ENCODE data around the gene MAST4.

The MAST4 gene

DNA sequence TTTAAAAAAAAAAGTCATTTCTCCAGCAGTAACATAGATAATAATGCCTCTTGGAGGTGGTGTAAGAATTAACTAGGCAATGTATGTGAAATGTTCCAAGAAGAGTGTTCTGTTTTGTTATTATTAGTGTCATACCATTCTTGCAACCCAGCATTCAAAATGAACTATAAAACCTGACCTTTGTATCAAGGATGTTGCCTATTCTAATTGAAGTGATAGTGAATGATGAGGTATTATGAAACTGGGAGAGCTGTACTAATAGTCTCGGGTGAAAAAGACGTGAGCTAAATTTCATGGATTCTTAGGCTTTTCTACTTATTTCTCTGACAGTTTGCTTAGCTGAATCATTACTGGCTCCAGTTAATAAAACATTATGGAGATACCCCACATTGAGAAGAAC, 375.8 kb downstream of the MAST4 start:
- no peak for DNase-seq

DNA sequence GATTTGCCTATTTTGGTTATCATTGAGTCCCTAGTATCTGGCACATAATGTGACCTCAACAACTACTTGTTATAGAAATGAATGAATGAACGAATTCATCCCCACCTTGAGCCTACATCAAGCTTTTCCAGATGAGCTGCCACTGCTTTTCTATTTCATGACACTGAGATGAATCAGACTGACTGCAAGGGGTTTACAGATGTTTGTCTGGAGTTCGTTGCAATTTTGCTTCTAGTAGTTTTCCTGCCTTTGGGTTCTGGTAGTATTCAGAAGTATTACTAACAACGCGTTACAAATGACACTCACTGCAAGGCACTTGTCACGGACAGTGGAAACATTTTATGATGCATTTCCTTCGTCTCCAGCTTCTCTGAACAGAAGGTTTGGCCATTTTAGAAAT, 378.1 kb downstream of the MAST4 start:
- DNase-seq: no peak

DNA sequence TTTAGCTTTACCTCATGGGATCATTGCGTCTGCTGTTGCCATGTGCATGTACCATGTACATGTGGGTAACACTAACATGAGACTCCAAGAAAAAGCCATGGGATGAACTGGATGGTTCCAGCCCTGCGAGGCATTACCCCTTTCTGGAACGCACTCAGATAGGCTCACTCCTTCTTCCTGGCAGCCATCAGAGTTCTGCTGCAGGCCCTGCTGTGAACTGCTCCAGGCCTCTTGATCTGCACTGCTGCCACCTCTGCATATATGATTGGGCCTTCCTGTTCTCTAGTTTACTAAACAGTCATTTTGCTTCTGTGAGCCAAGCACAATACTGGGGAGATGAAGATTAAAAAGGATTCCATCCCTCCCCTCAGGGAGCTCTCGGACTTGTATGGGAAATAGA, 379.9 kb downstream of the MAST4 start:
- no peak for DNase-seq

DNA sequence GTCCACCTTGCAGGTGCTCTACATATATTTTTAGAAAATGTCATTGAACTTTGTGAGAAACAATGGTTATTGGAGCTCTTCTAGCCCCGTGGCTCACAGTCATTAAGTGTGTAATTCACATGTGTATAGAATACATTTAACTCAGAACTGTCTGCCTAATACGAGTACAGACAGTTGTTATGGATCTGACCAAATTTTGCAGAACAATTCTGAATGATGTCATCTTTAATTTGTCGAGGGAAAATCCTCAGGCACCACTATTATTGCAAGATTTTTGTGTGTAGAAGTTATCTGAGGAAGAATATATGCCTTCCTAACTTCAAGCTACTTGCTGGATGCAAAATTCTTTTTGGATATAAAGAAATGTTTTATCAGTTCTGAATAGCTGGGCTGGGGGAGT, 383.5 kb downstream of the MAST4 start:
- DNase-seq: no peak

DNA sequence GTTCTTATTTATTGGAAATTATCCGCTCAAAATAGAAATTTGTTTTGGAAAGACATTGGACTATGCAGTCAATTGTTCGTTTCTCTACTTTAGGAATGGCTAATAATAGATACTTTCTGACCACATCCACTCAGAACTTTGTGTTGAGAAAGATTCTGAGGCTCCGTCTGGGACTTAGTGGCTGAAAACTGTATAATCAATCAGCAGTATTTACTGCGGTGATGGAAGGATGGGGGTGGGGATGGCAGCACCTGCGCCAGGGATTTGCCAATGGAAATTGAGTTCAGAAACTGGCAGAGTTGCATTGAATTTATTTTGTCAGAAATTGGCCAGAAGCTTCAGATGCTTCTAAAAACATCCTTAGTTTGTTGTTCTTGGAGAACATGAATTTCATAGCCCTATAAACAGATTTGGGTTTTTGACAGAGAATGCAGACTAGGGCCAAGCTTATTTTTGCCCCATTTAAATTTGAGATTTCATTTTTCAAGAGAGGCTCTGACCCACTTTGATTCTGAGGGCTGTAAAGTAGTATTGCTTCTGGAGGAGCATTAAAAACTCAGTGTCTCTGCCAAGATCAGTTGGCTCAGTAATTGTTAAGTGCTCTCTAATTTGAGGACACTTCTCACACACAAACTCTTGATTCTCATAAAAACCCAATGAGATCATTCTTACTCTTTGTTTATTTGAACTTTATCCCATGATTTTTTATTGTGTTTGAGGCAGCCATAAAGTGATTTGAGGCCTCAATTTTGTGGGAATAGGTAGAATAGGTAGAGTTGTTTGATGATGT, 385.3 kb downstream of the MAST4 start:
- DNase-seq: no peak

DNA sequence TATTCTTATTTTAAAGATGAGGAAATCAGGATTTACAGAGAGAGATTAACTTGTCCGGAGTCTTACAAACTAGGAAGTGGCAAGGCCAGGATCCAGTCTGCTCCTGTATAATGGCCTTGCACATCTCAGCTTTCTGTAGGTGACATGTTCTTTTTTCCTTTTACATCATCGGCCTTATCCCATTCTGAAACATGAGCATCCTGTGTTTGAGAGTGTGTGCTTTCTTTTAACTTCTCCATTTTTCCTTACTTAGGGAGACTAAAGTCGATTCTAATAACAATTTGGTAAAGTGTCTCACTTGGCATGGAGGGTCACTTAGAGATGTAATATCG, 385.8 kb downstream of the MAST4 start:
- no peak for DNase-seq

DNA sequence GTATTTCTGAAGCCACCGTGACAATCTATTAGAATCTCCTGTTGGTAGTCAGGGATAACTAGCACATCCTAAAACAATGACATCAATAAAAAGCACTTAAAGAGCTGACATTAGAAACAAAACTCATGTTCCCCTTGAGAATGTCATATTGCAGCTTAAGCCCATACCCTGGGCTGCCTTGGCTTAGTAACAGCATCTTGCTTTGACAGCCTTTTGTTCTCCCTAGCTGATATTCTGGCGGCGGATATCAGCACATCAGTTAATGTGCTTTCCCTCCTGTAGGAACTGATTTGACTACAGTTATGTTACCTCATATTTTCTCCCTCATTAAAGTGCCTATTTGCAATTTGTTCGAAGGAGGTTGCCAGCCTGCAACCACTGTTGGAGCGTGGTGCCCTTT, 386.3 kb downstream of the MAST4 start:
- no peak for DNase-seq

DNA sequence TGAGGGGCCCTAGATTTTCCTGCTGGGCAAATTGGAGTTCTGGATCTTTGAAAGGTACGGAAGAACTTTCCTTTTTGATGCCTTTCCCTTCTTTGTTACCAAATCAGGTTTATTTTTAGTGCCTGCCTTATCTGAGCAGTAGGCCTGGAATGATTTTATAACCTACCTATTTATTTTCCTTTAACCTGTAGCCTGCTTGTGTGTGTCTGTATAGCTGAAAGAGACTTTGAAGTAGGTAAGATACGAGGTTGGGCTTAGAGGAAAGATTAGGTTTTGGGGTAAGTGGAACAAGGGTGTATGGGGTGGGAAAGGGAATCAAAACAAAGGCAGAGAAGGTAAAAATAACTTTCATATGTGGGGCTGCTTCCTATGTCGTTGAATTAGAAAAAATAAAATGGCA, 389.2 kb downstream of the MAST4 start:
- DNase-seq: no peak

DNA sequence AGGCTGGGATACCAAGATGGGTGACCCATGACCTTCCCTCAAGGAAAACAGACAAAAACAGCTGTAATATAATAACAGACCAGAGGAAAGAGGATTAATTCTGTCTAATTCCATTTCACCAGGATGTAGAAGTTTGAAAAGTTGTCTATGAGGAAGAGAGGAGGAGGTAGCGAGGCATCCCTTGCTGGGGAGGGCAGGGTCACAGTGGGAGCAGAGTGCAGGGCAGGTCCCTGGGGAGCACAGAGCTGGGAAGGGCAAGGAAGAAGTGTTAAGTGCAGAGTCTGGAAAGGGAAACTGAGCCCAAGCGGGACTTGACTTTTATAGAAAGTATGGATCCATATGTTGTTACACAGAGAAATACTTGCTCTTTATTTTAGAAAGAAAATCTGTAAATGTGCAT, 389.8 kb downstream of the MAST4 start:
- DNase-seq: no peak

DNA sequence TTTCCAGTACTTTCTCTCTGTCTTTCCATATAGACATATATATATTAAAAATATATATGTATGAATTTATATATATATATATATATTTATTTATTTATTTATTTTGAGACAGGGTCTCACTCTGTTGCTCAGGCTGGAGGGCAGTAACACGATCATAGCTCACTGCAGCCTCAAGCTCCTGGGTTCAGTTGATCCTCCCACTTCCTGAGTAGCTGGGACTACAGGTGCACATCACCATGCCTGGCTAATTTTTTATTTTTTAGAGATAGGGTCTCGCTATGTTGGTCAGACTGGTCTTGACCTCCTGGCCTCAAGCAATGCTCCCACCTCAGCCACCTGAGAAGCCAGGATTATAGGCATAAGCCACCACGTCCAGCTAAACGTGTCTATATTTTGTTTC, 390.3 kb downstream of the MAST4 start:
- DNase-seq: no peak

DNA sequence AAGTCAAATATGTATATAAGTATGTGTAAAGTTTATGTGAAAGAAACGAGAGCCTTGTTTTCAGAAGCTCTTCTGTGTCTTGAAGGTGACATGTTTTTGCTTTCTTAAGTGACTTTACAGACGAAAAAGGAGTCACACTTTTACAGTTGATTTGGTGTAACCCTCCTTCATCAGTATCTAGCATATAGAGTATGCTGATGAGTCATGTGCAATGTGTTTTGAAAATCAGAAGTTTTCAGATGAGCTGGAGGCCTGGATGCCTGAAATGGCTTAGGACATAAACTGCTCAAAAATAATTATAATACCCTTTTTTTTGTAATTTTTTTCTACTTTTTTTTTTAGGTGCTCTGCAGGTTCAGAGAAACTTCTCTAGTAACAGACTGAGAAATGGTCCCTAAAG, 390.9 kb downstream of the MAST4 start:
- no peak for DNase-seq

DNA sequence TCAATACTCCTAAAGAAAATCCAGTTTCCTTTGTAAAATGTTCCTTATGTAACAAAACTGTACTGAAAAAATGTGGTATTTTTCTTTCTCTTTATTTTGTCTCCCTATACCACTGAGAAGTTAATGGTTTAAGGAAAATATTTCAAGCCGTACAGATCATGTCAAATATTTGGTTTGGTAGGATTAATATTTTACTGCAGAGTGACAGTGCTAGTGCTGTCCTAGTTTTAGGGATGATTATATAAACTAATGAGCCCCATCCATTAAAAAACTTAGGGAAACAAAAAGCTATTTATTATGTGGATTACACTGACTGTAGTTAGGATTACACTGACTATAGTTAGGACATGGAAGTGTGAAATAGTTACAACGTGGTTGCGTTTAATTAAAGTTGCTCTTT, 391.3 kb downstream of the MAST4 start:
- DNase-seq: no peak

DNA sequence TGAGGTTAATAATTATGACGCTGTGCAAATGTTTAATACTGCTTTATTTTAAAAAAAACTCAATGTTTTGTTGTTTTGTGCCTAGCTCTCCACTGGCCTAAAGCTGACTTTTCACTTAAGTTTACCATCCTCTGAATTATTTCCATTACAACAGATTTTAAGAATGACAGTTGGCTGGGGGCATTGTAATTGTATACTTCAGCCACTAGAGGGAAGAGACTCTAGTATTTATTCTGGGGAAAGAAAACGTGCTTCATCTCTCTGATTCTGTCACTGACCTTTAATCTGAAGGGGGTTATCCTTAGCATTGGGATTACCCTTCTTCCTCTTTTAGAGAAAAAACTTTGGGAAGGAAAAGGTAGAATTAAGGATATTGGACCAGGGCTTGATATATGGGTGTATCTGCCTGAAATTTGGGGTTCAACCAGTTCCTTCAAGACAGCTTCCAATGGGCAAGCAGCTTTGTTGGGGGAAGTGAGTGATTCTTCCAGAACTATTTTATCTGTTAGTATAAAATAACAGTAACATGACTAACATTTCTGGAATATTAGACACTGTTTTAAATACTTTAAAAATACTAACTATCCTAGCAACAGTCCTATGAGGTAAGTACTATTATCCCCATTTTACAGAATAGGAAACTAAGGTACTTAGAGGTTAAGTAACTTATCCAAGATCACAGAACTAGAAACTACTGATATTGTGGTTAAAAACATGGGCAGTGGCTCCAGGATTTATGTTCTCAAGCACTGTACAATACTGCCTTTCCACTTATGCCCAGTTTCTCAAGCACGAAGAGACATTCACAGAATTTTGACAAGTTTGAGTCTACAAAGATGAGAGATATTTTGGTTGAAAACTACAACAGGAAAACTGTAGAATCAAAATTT, 392.0 kb downstream of the MAST4 start:
- peak; percentile 59 to 64 for DNase-seq

DNA sequence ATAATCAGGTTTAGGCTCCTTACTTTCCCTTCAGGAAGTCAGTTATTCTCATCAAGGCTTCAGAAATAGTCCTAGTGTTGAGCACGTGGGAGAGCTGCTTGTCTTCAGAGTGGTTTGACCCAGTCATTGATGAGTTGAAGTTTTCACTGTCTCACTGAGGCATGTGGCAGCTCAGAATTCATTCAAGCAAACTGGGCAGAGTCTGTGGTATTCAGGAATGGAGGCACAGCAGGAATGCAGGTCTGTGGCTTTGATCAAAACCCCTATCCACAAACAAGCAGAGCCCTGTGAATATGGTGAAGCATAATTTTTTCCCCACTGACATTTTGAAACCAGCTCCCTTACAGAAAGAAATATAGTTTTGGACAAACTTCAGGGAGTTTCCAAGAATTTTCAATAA, 393.1 kb downstream of the MAST4 start:
- DNase-seq: no peak

DNA sequence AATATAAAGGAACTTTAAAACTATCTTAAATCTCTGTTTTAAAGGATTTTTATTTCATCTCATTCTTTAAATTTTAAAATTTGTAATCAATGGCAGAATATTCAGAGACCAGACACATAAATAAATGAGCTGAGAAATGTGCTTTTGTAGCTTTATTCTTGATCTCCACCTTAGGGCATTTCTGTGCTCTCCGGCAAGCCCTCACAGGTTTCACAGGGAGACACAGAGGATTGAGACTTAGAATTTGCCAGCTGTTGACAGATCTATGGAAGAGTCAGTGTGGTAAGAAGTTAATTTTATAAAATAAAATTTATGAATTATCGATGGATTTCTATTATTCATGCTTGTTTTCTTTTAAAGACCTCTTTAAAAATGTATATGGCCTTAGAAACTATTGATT, 393.6 kb downstream of the MAST4 start:
- DNase-seq: no peak

DNA sequence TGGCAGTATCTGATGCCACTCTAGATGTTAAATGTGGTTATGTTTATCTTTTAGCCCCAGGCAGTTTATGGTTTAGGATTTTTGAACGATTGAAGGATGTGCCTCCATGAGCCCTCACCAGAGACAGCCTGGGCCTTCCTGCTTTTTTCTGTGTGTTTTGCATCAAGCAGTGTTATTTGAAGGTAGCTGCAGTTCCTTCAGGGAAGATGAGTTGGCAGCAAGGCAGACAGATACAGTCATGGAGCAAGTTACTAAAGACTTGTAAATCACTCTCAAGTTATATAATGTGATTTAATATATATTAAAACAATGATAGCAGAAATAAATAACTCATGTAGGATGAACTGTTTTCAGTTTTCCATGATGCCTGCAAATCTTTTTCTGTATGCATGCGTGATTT, 395.6 kb downstream of the MAST4 start:
- no peak for DNase-seq

DNA sequence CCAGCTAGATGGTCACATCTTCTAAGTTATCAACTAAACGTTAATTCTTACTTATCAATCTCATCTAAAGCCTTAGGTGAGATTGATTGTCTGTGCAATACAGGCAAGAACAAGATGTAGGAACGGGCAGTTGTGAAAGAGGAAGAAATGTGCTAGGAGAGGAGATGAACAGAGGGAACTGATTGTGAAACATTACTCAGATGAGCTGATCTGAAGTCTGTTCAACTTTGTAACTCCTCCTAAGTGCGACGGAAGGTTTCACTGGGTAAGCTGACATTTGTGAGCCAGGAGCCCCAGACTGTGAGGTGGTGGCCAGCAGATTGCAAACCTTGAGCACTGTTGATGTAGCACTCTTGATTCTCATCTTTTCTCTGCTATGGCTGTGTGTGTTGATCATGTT, 396.4 kb downstream of the MAST4 start:
- DNase-seq: peak; percentile 91 to 95

DNA sequence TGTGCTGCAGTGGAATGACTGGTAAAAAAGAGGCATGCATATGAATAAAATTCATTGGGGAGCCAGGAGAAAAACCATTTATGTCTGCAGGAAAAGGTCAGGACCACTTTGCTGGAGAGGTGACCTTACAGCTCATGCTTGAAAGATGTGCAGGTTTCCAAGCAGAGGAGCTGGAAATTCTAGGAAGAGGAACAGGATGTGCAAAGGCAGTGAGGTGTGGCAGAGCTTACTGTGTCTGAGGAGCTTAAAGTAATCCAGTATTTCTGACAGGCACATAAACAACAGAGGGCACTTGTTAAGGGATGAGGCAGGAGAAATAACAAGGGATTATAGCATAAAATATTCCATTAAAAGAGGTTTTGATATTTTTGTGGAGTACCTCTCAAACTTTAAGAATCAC, 397.3 kb downstream of the MAST4 start:
- DNase-seq: no peak

DNA sequence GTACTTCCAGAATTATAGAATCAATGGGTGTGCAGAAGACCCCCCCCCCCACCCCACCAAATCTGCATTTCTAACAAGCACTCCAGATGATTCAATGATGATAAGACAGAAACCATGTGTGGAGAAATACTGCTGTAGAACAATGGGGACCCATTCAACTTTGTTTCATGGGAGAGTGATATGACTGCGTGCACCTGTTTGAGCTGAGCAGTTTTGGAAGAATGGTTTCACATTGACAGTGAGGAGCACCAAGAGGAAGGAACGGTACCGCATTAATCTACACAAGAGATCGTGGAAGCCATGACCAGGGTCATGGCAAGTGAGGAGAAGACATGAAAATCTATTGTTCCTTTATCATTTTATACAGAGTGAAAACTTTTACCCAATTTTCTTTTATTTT, 397.7 kb downstream of the MAST4 start:
- no peak for DNase-seq

DNA sequence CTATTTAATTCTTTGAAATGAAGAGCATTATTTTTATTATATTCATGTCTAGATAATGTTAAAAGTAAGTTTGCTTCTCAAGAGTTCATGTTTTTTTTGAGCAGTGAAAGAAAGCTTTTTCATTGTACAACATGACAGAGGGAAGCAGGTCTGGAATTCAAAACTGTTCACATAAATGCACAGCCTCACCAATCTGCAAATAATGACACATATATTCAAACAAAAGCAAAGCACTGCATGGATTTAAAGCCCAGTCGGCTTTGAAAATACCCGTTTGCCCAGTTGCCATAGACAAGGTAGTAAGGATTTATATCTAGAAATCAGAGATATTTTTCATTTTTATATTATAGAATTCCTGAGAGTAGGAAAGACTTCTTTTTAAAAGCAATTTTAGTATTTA, 398.6 kb downstream of the MAST4 start:
- DNase-seq: no peak

DNA sequence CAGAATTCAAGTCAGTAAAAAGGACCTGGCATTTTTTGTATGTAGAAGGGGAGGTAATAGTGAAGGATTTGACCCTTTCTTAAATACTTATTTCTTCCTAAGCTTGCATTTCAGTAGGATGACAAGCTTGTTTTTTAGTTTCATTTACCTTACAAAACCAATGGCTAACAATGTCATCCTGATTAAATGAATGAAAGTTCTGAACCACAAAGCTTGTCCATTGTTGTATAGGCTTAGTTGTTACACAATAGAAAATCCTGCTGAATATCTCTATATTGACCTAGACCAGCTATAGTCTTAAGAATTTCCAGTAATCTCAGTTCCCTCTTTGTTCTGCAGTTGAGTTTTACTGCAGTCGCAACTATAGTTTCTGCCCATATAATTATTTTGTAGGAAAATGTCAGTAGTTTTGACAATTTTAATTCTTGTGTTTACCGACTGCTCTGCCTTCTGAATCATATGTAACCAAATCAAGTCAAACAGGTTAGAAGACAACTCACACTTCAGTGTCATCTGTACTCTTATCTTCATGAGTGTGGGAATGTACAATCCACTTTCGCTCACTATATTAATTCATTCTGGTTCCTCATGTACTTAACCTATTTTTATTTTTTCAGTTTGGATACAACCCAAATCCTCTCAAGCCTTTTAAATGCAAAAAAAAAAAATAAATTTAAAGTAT, 404.7 kb downstream of the MAST4 start:
- DNase-seq: no peak

DNA sequence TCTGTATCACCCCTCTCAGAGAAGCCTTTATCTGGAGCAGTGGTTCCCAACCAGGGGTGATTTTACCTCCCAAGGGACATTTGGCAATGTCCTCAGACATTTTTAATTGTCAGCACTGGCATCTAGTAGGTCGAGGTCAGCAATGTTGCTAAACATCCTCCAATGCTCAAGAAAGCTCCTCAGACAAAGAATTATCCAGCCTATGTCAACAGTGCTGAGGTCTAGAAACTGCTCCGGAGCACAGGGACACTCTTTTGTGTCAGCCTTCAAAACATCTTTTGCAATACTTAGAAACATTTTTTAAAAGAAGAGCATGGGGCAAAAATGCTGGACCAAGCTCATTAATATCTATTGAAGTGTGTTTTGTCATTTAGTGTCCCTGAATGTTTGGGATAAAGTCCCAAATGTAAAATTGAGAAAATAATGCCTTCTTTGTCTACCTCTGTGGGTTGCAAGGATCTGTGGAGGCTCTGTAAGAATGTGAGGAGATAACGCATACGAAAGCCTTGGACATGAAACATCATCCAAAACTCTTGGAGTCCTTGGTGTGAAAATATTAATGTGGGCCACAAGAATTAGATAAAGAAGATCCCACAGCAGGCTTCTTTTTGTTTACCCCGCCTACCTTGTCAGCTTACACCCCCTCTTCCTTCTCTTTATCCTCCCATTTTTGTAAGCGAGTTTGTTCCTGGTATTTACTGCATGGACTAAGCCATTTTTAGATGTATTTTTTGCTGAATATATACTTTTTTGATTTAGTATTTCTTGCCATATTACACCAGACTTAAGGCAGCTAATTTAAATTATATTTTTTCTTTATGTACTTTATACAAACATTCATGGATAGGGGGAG, 406.9 kb downstream of the MAST4 start:
- DNase-seq: no peak

DNA sequence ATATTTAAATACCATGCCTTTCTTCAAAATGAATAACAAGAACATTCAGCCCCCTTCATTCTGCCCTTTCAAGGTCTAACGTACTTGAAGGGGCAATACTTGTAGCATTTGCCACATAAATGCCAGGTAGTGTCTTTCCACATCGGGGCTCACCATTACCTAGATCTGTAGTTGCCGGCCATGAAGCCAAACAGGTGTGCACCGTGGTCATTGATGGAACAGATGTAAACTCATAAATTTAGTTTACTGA, 407.4 kb downstream of the MAST4 start:
- DNase-seq: no peak

Measured in AML-193 (cell line).